GM12865 (cell line): Measurements from ENCODE around the gene MED26.

Source experiments
- DNase-seq: peaks from one replicate; pipeline ENCODE4 v3.0.0; 2010; ENCODE audit warnings: low read depth
- H3K4me3 ChIP-seq: 2 replicates; pipeline ENCODE4 v1.5.1; 2011; ENCODE audit warnings: mild to moderate bottlenecking, low read depth, low read length, control low read depth
- TF ChIP-seq, protein P1 (sequence below): IDR thresholded peaks from 2 replicates; pipeline ENCODE4 v1.5.1; 2011; ENCODE audit warnings: low read length, control low read depth, low read depth, inconsistent platforms; ENCODE audit not compliant: insufficient read depth; ENCODE audit errors: missing control alignments

Gene MED26

DNA sequence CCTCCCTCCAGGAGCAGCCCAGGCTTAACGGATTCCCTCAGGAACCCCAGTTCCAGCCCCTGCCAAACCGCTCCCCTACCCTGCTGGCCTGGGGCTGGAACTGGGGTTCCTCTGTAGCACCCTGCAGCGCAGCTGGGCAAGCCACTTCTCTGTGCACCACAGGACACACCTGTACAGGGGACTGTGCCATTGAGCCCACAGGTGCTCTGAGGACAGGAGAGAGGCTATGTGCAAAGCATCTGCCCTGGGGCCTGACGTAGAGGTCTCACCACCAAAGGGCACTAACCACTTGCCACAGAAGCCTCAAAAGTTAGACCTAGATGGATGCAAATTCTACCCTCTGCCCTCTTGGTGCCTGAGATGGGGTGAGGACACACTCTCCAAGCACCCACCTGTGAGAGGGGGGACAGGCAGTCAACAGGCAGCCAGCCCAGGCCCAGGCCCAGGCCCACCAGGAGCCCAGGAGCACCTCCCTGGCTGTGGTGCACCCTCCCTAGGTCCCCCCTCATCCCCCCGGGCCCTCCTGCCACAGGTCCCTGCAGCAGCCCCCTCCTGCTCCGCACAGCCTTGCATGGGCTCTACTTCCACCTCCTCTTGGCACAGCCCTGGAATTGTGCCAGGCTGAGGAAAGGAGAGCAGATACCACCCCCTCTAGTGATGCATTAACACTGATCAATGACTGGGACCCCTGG lies 28.2 kb downstream of the MED26 start:
- TF ChIP-seq, protein P1, sequence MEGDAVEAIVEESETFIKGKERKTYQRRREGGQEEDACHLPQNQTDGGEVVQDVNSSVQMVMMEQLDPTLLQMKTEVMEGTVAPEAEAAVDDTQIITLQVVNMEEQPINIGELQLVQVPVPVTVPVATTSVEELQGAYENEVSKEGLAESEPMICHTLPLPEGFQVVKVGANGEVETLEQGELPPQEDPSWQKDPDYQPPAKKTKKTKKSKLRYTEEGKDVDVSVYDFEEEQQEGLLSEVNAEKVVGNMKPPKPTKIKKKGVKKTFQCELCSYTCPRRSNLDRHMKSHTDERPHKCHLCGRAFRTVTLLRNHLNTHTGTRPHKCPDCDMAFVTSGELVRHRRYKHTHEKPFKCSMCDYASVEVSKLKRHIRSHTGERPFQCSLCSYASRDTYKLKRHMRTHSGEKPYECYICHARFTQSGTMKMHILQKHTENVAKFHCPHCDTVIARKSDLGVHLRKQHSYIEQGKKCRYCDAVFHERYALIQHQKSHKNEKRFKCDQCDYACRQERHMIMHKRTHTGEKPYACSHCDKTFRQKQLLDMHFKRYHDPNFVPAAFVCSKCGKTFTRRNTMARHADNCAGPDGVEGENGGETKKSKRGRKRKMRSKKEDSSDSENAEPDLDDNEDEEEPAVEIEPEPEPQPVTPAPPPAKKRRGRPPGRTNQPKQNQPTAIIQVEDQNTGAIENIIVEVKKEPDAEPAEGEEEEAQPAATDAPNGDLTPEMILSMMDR, result no peak
- DNase-seq, result no peak
- H3K4me3 ChIP-seq, result no peak overlapping the region

DNA sequence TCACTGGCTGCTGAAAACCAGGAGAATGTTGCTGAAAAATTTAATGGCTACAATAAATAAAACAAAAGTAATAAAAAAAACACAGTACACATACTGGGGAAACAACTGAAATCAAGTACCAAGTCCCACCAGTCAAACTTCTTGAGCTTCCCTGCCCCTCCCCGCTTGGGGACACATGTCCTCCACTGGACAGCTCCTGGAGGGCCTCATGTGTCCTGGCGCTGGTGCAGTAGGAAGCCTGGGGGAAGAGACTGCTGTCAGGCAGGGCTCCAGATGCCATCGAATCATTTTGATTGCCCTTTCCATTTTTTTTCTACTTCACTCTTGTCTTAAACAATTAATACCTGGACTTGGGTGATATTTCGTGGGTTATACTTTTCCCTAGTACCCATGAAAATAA lies 29.2 kb downstream of the MED26 start:
- TF ChIP-seq, protein P1, result no peak
- H3K4me3 ChIP-seq, result no peak overlapping the region
- no peak for DNase-seq

DNA sequence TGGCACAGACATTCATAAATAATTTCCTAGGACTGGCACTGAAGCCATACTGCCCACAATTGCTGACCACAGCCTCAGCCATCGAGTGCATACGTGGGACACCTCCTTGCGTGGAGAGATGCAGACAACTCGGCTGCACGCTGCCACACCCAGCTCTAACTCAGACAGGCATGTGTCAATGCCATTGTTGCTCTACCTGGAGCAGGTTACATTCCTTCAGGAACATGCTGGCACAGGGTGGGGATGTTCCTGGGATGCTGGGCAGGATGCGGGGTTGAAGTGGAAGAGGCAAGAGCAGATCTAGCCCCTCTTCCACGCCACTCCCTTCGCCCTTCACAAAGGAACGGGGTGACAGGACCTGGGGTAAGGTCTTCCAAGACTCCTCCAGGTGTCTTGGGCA lies 31.6 kb downstream of the MED26 start:
- H3K4me3 ChIP-seq, result no peak overlapping the region
- TF ChIP-seq, protein P1, result no peak

DNA sequence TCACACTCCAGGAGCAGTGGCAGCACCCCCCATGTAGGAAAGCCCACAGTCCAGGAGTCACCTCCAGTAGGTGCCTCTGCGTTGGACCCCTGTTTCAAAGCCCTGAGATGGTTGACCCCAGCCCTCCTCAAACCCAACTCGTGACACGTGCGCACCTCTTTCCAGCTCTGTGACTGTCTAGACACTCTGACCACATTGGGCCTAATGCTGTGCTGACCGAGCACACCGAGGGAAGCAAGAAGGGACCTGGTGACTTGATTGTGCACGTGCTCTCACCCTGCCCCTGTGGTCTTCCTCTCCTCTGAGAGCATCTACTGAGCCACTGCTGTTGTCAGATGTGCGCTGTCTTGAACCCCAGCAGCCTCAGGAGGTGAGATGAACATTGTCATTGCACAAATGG lies 32.9 kb downstream of the MED26 start:
- no peak for DNase-seq
- peak overlapping the region; percentile 27 for H3K4me3 ChIP-seq
- TF ChIP-seq, protein P1, result no peak

More for the DNA sequence above, 31.6 kb downstream of the MED26 start:
- no peak for DNase-seq

DNA sequence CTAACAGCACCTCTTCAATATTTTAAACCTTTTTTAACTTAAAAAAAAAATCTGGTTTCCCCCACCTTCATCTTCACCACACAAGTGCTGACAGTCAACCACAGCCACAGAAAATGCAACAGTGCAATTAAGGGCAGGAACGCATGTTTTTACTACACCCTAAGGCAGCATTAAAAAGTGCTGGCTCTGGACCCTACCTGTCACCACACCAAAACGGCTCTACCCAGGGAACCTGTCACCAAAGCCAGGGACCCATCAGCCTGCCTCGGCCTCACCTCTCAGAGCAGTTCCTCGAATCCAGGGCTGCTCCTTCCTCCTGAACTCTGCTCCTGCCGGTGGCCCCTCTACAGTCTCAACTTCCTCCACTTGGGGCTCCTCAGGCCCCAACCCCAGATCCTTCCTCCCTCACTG lies 33.3 kb downstream of the MED26 start:
- TF ChIP-seq, protein P1, result peak; percentile 4
- peak overlapping the region; percentile 27 for H3K4me3 ChIP-seq

DNA sequence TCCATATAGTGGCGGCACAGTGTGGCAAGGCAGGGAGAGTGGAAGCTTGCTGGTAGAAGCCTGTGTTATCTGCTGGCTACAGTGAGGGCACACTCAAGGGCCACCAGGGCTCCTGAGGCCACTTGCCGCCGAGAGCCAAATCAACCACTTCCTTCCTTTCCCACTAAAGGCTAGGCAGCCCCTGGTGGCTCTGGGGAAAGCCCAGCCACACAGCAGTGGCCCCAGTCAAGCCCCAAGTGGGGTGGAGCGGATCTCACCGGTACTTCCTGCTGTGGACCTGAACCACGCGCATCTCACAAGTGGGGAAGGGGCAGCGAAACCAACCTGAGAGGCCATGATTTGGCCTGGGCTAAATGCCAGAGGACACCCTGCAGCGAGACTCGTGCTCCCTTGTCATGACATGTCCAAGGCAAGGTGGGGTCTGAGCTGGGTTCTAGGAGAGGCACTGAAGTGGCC lies 33.8 kb downstream of the MED26 start:
- peak overlapping the region; percentile 27 for H3K4me3 ChIP-seq
- DNase-seq, result peak; percentile 82
- TF ChIP-seq, protein P1, result no peak

More for the DNA sequence above, 33.3 kb downstream of the MED26 start:
- DNase-seq, result peak; percentile 67

DNA sequence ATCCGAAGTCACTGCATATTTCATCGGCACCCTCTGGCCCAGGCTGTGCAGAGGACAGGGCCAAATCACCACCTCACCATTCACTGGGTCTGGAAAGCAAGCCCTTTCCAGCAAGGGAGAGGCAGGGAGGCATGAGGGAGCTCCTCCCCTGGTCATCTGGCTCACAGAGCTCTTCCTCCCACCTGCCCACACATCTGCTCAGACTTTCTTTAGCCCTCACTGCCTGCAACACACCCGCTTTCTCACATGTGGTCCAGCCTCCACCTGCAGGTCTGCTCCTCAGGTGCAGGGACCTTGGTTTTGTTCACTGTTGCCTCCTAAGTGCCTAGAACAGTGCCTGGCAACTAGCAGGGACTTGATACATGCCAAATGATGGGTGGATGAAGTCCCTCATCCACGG lies 34.8 kb downstream of the MED26 start:
- peak; percentile 32 for DNase-seq
- H3K4me3 ChIP-seq, result no peak overlapping the region
- TF ChIP-seq, protein P1, result no peak
